ENCODE results near the gene MMP25.
"Not testable (repeated sequence)": the region's sequence is repeated elsewhere in the genome, so short reads cannot be mapped to it uniquely, and the experiment has no call there.

MMP25 gene

DNA sequence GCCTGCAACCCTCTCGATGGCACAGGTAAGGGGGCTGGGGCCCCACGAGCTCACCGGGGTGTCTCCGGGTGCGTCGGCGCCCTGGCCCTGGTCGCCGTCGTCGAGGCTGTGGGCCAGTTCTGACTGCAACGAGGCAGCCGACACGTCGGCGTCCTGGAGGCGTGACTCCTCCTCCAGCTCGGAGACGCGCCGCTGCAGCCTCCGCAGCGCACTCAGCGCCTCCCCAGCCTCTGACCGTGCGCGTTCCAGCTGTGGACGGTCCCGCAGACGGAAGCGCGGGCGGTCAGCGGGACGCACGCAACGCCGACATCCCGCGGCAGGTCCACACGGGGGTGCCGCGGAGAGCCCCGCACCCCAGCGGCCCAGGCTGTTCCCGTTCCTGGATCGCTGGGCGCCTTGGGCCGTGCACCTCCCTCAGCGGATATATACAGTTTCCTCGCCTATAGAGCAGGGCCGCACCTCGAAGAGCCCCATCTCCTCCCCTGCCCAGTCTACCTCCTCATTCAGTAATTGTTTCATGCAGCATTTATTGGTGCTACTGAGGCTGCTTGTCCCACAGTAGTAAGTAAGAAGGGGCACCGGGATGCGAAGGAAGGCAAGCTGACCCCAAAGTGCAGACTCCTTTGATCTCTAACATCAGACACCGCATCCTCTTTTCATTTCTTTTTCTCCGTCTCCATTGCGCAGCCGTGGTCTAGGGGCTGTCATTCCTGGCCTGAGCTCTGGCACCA lies 16.7 kb upstream of the MMP25 start:
- in situ Hi-C loops (cut with MboI; ENCODE audit: low sequenced_read_pairs), result no loop called here

DNA sequence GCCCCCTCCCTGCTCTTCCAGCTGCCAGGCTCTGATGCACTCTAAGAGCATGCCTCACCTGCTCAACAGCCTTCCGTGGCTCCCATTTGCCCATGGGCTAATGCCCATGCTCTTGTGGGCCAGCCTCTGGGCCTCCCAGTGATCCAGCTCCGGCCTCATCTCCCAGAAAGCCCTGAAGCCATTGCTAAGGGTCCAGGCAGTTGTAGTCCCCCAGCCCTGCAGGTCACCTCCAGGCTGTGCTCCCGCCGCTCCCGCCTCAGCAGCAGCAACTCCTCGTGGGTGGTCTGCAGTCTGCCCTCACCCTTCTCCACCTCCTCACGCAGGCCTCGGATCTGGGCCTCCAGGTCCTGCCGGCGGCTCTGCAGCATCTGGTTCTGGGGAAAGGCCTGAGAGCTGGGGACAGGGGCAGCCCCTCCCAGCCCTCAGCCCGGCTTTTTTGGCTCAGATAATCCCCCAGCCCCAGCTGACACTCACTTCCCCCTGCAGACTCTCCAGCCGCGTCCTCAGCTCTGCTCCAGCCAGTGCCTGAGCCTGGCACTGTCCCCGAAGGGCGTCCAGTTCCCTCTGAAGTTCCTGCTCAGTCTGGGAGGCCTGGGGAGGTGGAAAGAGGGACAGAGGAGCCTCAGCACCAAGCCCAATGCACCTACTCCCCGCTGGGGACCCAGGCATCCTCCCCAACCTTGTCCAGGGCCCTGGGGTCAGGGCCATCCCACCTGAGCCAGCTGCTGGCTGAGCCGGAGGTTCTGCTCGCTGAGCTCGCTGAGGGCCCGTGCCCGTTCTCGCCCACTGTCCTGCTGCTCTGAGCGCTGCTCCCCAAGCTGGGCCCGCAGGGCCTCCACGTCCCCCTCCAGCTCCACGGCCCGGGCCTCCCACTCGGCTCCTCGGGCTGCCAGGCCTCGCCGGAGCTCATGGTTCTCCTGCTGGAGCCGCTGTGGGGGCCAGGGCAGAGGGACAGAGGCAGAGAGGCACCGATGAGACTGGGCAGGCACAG lies 15.8 kb upstream of the MMP25 start:
- in situ Hi-C loops (cut with MboI; ENCODE audit: low sequenced_read_pairs), result no loop called here

DNA sequence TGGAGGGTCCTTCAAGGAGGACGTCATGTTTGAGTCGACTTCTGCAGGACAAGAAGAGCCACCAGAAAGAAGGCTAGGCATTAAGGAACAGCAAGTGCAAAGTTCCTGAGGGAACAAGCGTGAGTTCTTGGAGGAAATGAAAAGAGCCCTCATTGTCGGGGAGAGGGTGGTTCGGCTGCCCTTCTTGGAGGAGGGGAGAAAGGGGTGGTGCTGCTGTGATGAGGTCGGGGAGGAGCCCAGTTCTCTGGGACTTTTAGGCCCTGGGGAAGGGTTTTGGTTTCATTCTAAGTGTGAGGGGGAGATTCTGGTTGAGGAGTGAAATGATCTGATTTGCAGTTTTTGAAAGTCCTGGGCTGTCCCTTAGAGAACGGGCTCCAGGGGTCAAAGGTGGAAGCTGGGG lies 13.7 kb upstream of the MMP25 start:
- in situ Hi-C loops (cut with MboI; ENCODE audit: low sequenced_read_pairs), result no loop called here

DNA sequence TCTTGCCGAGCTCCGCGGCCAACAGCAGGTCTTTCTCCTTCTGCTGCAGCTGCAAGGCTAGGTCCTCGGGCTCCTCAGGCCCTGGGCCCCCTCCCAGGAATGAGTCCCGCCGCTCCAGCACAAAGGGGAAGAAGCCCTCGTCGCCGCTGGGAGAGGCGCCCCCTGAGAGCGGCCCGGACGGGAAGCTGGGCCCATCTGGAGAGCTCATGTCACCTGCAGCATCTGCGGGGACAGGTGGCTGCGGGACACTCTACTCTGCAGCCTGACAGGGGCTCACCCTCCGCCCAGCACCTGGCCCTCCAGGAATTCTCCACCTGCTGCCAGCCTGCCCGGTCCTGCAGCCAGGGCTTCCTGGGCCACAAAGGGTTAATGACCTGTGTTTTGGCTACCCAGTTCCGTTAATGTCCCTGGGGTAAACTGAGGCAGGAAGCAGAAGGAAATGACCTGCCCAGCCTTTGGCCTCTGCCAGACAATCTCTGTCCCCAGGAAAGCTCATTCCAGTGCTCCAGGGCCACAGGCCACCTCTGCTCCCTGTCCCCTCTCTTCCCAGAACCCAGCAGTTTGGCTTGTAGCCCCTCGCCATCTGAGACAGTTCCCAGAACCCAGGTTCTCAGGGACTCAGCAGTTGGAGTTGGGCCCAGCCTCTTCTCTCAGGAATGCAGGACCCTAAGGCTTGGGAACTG lies 10.9 kb upstream of the MMP25 start:
- in situ Hi-C loops (cut with MboI; ENCODE audit: low sequenced_read_pairs), result no loop called here

DNA sequence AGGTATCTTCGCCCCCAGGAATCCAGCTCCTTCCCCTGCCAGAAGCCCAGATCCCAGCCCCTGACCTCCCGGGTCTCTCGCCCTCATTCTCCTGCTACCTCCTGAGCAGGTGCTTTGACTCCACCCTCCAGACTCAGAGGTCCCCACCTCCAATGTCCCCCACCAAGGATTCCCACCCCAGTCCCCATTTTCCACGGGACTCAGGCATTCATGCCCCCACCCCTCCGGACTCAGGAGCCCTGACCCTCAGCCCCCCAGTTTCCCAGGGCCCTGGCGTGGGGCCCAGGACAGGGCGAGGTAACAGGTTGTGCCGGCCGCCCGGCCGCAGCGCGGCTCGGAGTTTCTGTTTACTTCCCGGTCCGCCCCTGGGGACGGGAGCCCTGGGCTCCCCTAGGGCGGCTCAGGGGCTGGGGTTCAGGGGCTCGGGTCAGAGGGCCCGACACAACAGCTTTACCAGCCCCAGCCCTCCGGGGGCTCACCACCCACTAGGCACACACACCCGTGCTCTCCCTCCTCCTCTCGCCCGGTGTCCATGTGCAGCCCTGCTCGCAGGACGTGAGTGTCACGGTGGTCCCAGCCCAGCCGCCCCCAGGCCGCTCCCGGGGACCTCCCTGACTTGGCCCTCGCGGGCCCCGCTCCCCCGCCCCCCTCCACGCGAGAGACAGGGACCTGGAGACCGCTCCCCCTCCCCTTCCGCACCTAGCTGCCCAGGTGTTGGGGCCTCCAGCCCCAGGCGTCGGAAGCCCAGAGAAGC lies 10.2 kb upstream of the MMP25 start:
- in situ Hi-C loops (cut with MboI; ENCODE audit: low sequenced_read_pairs), result no loop called here

DNA sequence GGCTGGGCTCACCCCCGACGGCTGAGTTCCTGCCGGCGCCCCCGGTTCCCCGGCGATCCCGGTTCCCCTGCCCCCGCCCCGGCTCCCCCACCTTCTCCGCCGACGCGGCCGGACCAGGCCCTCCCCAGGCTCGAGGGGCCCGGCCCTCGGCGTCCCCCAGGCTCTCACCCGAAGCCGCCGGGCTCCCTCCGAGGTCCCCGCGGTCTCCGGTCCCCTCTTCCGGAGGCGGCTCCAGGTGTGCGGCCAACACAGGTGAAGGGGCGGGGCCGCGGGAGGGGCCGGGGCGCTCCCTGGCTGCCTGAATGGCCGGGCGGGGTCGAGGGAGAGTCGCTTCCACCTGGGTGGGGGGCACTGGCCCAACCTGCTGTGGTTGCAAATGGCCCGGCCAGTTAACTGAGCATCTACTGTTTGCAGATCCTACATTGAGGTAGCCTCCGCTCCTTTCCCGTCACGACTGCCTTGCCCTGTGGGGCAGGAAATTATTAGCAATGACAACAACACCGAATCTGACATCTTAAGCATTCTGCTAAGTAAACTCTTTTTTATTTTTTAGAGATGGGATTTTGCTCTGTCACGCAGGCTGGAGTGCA lies 9.5 kb upstream of the MMP25 start, which contains the start of gene BICDL2:
Gene BICDL2, minus strand, starts transcription at position 219 of the 590 bp plus-strand sequence. CDS start 1,448 bp downstream, outside the sequence.
- in situ Hi-C loops (cut with MboI; ENCODE audit: low sequenced_read_pairs), result no loop called here

DNA sequence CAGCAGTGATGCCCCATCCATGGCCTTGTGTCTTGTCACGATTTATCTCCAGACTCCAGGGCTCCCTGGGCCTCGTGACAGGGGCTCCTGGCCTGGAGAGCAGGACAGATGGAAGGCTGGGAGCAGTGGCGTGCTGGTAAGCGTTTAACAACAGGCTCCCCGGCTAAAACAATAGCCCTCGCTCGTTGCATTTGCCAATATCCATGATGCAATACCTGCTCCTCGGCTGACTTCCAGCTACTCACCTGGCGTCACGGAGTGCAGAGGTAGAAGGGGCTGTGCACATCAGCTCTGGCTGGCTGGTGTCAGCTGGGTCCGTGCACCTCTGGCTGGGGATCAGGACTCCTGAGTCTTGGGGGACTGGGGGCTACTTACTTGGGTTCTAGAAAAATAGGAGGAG lies 8.1 kb upstream of the MMP25 start:
- in situ Hi-C loops (cut with MboI; ENCODE audit: low sequenced_read_pairs), result no loop called here

DNA sequence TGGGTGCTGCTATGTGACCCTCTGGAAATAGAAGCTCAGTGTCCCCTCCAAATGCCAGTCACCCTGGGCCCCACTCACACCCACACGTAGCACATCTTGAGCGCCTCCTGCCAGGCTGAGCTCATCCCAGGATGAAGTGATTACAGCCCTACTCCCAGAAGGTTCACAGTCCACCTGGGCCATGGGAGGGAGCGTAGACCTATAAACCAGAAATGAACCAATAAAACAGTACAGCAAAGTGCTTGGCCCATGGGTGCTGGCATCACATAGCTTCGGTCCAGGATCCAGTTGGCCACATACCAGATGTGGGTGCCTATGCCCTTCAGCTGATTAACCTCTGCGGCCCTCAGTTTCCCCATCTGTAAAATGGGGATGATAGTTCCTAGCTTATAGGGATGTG lies 7.5 kb upstream of the MMP25 start:
- in situ Hi-C loops (cut with MboI; ENCODE audit: low sequenced_read_pairs), result no loop called here

DNA sequence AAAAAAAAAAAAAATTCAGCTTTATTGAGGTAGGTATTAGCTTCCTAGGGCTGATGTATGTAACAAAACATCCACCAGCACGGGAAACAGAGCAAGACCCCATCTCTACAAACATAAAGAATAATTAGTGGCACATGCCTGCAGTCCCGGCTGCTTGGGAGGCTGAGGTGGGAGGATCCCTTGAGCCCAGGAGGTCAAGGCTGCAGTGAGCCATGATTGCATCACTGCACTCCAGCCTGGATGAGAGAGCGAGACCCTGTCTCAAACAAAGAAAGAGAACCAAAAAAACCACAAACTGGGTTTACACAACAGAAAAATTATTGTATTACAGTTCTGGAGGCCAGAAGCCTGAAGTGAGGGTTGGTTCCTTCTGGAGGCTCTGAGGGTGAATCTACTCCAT lies 4.0 kb upstream of the MMP25 start:
- in situ Hi-C loops (cut with MboI; ENCODE audit: low sequenced_read_pairs), result no loop called here

DNA sequence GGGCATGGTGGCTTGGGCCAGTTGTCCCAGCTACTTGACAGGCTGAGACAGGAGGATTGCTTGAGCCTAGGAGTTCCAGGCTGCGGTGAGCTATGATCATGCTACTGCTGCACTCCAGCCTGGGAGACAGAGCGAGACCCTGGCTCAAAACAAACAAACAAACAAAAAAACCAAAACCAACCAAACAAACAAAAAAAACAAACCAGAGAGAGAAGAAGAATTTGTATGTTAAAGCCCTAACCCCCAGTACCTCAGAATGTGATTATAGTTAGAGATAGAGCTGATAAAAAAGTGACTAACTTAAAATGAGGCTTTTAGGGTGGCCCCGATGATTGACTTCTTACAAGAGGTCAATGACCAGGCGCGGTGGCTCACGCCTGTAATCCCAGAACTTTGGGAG lies 1.7 kb upstream of the MMP25 start:
- in situ Hi-C loops (cut with MboI; ENCODE audit: low sequenced_read_pairs), result no loop called here

DNA sequence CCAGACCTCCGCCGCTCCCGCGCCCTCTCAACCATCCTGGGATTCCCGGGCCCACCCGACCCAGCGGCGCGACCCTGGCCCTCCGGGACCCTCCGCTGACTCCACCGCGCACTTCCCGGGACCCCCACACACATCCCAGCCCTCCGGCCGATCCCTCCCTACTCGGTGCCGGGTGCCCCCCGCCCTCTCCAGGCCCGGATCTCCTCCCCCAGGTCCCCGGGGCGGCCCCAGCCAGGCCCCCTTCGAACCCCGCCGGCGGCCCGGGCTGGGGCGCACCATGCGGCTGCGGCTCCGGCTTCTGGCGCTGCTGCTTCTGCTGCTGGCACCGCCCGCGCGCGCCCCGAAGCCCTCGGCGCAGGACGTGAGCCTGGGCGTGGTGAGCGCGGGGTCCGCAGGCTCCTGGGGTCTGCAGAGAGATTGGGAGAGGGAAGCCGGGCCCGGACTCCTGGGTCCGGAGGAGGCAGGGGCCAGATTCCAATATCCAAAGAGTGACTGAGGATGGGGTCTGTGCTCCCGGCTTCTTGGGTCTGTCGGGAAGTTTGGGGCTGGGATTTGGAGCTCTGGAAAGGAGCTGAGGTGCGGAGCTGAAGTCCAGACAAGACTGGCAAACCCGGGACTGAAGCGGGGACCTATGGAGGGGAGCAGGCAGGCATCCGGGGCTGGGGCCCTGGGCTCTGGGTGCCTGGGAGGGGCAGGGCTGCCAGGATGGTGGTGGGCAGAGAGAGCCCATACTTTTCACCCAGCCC lies 453 bp downstream of the MMP25 start:
- in situ Hi-C loops (cut with MboI; ENCODE audit: low sequenced_read_pairs), result no loop called here

DNA sequence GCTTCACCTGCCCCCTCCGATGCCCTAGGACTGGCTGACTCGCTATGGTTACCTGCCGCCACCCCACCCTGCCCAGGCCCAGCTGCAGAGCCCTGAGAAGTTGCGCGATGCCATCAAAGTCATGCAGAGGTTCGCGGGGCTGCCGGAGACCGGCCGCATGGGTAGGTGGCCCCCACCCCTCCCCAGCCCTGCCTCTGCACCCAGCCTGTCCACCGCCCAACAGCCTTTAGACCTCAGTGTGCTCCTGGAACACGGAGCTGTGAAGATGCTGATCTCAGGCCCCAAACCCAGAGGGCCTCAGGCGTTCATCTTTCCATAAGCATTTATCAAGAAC lies 993 bp downstream of the MMP25 start:
- in situ Hi-C loops (cut with MboI; ENCODE audit: low sequenced_read_pairs), result no loop called here

DNA sequence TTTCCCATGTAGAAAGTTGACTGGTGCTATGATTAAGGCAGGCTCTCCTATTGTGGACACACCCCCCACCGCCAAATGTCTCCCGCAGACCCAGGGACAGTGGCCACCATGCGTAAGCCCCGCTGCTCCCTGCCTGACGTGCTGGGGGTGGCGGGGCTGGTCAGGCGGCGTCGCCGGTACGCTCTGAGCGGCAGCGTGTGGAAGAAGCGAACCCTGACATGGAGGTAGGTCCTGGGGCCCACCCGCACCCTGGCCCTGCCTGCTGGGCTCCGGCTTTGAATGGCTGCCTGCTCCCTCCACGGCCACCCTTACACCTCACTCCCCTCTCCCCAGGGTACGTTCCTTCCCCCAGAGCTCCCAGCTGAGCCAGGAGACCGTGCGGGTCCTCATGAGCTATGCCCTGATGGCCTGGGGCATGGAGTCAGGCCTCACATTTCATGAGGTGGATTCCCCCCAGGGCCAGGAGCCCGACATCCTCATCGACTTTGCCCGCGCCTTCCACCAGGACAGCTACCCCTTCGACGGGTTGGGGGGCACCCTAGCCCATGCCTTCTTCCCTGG lies 3.6 kb downstream of the MMP25 start:
- in situ Hi-C loops (cut with MboI; ENCODE audit: low sequenced_read_pairs), result no loop called here

DNA sequence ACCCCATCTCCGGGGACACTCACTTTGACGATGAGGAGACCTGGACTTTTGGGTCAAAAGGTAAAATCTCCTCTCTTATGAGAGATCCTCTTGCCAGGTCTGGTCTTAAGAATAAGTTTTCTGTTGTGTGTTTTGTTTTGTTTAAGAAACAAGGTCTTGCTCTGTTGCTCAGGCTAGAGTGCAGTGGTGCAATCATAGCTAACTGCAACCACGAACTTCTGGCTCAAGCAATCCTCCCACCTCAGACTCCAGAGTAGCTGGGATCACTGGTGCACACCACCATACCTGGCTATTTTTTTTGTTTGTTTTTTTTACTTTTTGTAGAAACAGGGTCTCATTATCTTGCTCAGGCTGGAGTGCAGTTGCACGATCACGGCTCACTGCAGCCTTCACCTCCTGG lies 4.1 kb downstream of the MMP25 start:
- in situ Hi-C loops (cut with MboI; ENCODE audit: low sequenced_read_pairs), result no loop called here

DNA sequence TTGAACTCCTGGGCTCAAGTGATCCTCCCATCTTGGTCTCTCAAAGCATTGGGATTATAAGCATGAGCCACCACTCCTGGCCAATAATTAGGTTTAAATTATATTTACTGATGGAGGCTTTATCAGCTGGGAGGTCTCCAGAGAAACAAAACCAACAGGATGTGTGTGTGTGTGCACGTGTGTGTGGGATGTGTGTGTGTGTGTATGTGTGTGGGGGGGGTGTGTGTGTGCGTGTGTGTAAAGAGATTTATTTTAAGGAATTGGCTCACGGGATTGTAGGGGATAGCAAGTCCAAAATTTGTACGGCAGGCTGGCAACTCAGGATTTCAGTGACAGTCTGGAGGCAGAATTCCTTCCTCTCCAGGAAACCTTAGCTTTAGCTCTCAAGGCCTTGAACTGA lies 4.6 kb downstream of the MMP25 start:
- in situ Hi-C loops (cut with MboI; ENCODE audit: low sequenced_read_pairs), result no loop called here

DNA sequence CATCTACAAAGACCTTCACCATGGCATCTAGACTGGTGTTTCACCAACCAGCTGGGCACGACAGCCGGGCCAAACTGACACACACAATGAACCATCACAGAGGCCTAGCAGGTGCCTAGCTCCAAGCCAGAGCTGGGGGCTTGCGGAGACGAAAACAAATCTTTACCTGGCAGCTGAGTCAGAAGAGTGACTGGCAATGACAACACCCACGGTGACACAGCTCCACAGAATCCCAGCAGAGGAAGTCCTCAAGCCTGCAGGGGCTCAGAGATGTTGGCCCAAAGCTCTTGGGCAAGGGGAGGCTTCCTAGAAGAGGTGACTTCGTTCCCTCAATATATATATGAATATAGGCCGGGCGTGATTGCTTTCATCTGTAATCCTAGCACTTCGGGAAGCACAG lies 5.1 kb downstream of the MMP25 start:
- in situ Hi-C loops (cut with MboI; ENCODE audit: low sequenced_read_pairs), result no loop called here

DNA sequence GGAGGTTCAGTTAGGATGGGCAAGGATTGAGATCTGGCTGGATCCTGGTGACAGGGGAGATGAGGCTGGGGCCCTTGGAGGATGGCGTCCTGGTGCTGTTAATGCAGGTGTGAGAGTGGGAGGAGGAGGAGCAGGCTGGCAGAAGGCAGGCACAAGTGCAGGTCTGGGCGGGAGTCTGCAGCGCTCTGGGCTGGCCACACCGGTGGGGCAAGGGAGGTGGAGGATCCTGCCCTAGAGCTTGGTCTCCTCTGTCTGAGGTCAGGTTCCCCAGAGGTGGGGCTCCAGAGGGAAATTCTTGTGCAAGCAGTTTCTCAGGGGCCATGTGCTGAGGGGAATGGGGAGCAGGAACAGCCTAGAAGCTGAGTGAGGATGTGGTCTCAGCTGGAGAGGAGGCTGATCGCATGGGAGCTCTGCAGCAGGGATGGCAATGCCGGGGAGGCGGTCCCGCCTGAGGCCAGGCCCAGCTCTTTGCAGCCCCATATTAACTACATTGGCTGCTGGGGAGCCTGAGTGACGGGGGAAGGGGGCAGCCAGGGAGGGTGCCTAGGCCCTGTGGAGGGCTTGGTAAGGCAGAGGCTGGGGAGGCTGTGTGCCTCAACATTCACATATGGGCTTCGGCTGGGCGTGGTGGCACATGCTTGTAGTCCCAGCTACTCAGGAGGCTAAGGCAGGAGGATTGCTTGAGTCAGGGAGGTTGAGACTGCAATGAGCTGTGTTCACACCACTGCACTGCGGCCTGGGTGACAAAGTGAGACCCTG lies 6.4 kb downstream of the MMP25 start:
- in situ Hi-C loops (cut with MboI; ENCODE audit: low sequenced_read_pairs), result not testable (repeated sequence)

DNA sequence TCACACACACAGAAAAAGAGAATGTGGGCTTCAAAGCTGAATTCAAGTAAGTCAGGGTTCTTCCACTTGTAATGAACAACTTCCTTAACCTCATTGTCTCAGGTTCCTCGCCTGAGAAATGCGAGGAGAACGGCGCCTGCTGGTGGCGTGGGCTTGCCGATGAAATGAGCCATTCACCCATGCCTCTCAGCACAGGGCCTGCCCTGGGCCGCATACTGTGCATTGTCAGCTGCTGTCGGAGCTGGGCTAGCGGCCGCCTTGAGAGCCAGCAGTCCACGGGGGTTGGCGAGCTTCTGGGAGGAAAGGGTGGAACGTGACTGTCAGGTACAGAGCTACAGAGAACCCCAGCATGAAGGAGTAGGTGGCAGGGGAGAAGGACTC lies 7.0 kb downstream of the MMP25 start:
- in situ Hi-C loops (cut with MboI; ENCODE audit: low sequenced_read_pairs), result not testable (repeated sequence)
